Mesenchymal stem cell (in vitro differentiated cells and primary cell): ENCODE measurements around the gene DONSON.

Experiments used
- DNase-seq: peaks from one replicate; pipeline ENCODE4 v3.0.0-alpha.2; 2013
- H2AFZ ChIP-seq: one replicate; pipeline ENCODE4 v1.6.1; 2013; ENCODE audit warnings: low read depth, mild to moderate bottlenecking, control low read depth, inconsistent platforms, low read length, moderate library complexity
- H2AK5ac ChIP-seq: 2 replicates; pipeline ENCODE4 v1.6.1; 2013; ENCODE audit warnings: low read length, moderate library complexity, mild to moderate bottlenecking, inconsistent platforms; ENCODE audit not compliant: severe bottlenecking
- H2BK120ac ChIP-seq: one replicate; pipeline ENCODE4 v1.6.1; 2013; ENCODE audit warnings: low read depth, mild to moderate bottlenecking, inconsistent platforms, low read length, moderate library complexity
- H2BK12ac ChIP-seq, 2 experiments: one replicate each; pipeline ENCODE4 v1.6.1; 2013; ENCODE audit warnings: inconsistent platforms in 2 of 2, low read length in 2 of 2, mild to moderate bottlenecking in 2 of 2, moderate library complexity in 2 of 2, control low read depth in 1 of 2
- H2BK15ac ChIP-seq: one replicate; pipeline ENCODE4 v1.6.1; 2013; ENCODE audit warnings: mild to moderate bottlenecking, low read depth, inconsistent platforms; ENCODE audit not compliant: poor library complexity, severe bottlenecking
- H2BK5ac ChIP-seq: 2 replicates; pipeline ENCODE4 v1.6.1; 2013; ENCODE audit warnings: low read depth, mild to moderate bottlenecking, low read length, control low read depth, inconsistent platforms; ENCODE audit not compliant: poor library complexity, severe bottlenecking
- H3K14ac ChIP-seq, 2 experiments: one replicate each; pipeline ENCODE4 v1.6.1; 2013; ENCODE audit warnings: inconsistent platforms in 2 of 2, low read length in 2 of 2, control low read depth in 1 of 2, mild to moderate bottlenecking in 1 of 2, moderate library complexity in 1 of 2
- H3K18ac ChIP-seq, 2 experiments: one replicate each; pipeline ENCODE4 v1.6.1; 2013; ENCODE audit warnings: inconsistent platforms in 2 of 2, low read length in 2 of 2, control low read depth in 1 of 2, low read depth in 1 of 2, mild to moderate bottlenecking in 1 of 2
- H3K23ac ChIP-seq, 2 experiments: one replicate each; pipeline ENCODE4 v1.6.1; 2013; ENCODE audit warnings: inconsistent platforms in 2 of 2, low read length in 2 of 2, mild to moderate bottlenecking in 2 of 2, moderate library complexity in 2 of 2, control low read depth in 1 of 2
- H3K27ac ChIP-seq: 2 replicates; pipeline ENCODE4 v1.5.1; 2013; ENCODE audit warnings: mild to moderate bottlenecking, moderate library complexity, low read length, control low read depth, inconsistent platforms; ENCODE audit not compliant: poor library complexity, severe bottlenecking
- H3K27me3 ChIP-seq, 2 experiments: 2 replicates each; pipeline versions ENCODE4 v1.6.1 to v1.7.0; 2013; ENCODE audit warnings: low read length in 2 of 2, mild to moderate bottlenecking in 2 of 2, moderate library complexity in 2 of 2, control low read depth in 1 of 2, inconsistent platforms in 1 of 2; ENCODE audit not compliant: control insufficient read depth in 1 of 2, insufficient read depth in 1 of 2
- H3K36me3 ChIP-seq, 2 experiments: 2 replicates each; pipeline versions ENCODE4 v1.6.1 to v1.7.0; 2013; ENCODE audit warnings: low read length in 2 of 2, control low read depth in 1 of 2, inconsistent platforms in 1 of 2, low read depth in 1 of 2, mild to moderate bottlenecking in 1 of 2; ENCODE audit not compliant: insufficient read depth in 2 of 2, control insufficient read depth in 1 of 2
- H3K4ac ChIP-seq, 2 experiments: one replicate each; pipeline ENCODE4 v1.6.1; 2013; ENCODE audit warnings: inconsistent platforms in 2 of 2, low read length in 2 of 2, mild to moderate bottlenecking in 2 of 2, moderate library complexity in 2 of 2, control low read depth in 1 of 2, low read depth in 1 of 2
- H3K4me1 ChIP-seq: 2 replicates; pipeline ENCODE4 v1.6.1; 2013; ENCODE audit warnings: low read depth, low read length, control low read depth; ENCODE audit not compliant: control insufficient read depth, insufficient read depth
- H3K4me2 ChIP-seq: 2 replicates; pipeline ENCODE4 v1.6.1; 2013; ENCODE audit warnings: low read length, mild to moderate bottlenecking, inconsistent platforms; ENCODE audit not compliant: poor library complexity, severe bottlenecking
- H3K4me3 ChIP-seq, 2 experiments: 2 replicates each; pipeline versions ENCODE4 v1.5.1 to v1.7.0; 2013; ENCODE audit warnings: low read length in 2 of 2, mild to moderate bottlenecking in 2 of 2, control low read depth in 1 of 2, low read depth in 1 of 2; ENCODE audit not compliant: insufficient read depth in 1 of 2
- H3K79me1 ChIP-seq: replicated peaks from 2 replicates; pipeline ENCODE4 v1.6.1; 2013; ENCODE audit warnings: mild to moderate bottlenecking, control low read depth, low read length, inconsistent platforms; ENCODE audit not compliant: poor library complexity, severe bottlenecking
- H3K9ac ChIP-seq: 2 replicates; pipeline ENCODE4 v1.7.0; 2013; ENCODE audit warnings: mild to moderate bottlenecking, low read length, moderate library complexity
- H3K9me3 ChIP-seq: 2 replicates; pipeline ENCODE4 v1.7.0; 2013; ENCODE audit warnings: mild to moderate bottlenecking, low read length; ENCODE audit not compliant: control insufficient read depth
- H4K8ac ChIP-seq: one replicate; pipeline ENCODE4 v1.6.1; 2013; ENCODE audit warnings: inconsistent platforms, mild to moderate bottlenecking, low read length, moderate library complexity
- H4K91ac ChIP-seq: one replicate; pipeline ENCODE4 v1.6.1; 2013; ENCODE audit warnings: mild to moderate bottlenecking, low read length, inconsistent platforms
- WGBS: methylation state at CpG from one replicate; pipeline ENCODE4 v1.1.7; 2013; ENCODE audit warnings: mixed read lengths; 5-methylcytosine and 5-hydroxymethylcytosine counted together

The DONSON gene

DNA sequence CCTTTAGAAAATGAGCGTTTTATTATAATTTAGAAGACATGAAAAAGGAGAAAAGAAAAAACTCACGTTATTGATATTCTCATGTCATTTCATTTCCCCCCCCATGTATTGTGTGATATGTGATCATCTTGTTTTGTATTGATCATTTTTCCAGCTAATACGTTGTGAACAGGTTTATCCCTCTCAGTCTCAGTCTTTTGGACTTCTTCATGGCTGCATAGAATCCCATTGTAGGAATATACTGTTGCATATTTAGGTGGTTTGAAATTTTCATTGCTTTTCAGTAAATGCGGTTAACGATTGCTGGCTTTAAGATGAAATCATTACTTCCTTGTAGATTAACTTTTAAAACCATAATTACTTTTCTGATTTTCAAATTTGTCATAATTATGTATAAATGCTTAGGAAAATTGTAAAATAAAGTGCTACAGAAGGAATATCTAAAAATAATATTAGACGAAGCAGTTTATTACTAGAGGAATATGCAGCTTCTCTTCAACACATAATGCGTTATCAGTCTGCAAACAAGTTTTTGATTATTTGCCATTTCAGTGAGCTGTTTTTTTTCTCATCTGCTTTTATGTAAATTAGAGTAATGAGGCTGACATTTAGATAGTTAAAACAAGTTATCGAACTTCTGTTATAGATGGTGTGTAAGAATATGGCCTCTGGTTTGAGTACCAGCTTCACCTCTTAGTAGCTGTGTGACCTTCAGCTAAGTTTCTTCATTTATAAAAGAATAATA is 43.9 kb downstream of the DONSON start:
- 91% methylated on average over 2 of the region's 8 CpGs for WGBS

DNA sequence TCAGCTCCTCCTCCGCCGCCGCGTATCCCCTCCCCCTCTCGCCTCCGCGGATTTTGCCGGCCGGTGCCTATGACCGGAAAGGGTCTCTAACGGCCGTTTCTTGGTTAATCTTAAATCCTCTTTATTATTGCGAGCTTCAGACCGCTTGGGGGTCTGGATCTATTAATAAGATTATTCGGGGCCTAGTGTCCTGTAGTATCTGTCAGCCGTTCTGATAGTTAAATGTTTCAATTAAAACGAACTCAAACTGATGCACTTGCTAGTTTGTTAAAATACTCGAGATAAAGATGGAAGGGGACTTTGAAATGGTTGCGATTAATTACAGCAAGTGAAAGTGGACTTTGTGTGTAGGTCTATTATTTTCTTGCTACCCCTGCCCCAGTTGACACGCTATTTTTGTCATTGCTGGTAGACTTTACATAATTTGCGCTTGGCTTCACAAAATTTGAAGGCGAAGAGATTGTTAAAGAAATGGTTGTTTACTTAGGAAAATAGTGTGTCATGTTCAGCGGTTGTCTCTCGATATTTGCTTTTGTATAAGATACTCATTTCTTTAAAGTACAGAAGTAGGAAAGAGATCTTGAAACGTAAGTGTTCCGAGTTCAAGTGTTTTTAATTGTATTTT is 44.9 kb downstream of the DONSON start:
- Histone ChIP-seq H3K4me1 (peaks cover 3% of the 10 kb centered on the region), H3K9ac (peak overlapping the region; percentile 100), H3K27me3 (no peaks in the 10 kb centered on the region), H2AK5ac (peak overlapping the region; percentile 75), H3K4me3 (peak overlapping the region; percentile 64 to 98), H3K79me1 (peaks cover 2% of the 10 kb centered on the region), H3K36me3 (peaks cover 4 to 27% of the 10 kb centered on the region in 2 experiments), H2BK5ac (peak overlapping the region; percentile 48), H3K14ac (no peak overlapping the region), H3K23ac (no peak overlapping the region), H4K8ac (peak overlapping the region; percentile 47), H3K27ac (peak overlapping the region; percentile 98), H2BK15ac (no peak overlapping the region), H2BK120ac (peak overlapping the region; percentile 44), H3K18ac (peak overlapping the region; percentile 83 to 89), H3K9me3 (no peaks in the 10 kb centered on the region), H3K4ac (peak overlapping the region in 1 of 2 experiments; percentile 90), H2BK12ac (peak overlapping the region in 1 of 2 experiments; percentile 34), H3K4me2 (peak overlapping the region; percentile 61), H2AFZ (no peak overlapping the region), H4K91ac (peak overlapping the region; percentile 92)
- under 1% methylated on average over 18 of the region's 26 CpGs for WGBS
- DNase-seq: no peak

More for the DNA sequence above, 43.9 kb downstream of the DONSON start:
- H2BK120ac ChIP-seq: no peak overlapping the region
- no peak overlapping the region for H2AK5ac ChIP-seq
- H3K4me1 ChIP-seq: peaks cover 3% of the 10 kb centered on the region
- H3K23ac ChIP-seq: no peak overlapping the region
- no peak overlapping the region for H3K18ac ChIP-seq
- H4K91ac ChIP-seq: no peak overlapping the region
- H2BK5ac ChIP-seq: no peak overlapping the region
- H2BK12ac ChIP-seq: no peak overlapping the region
- no peak overlapping the region for H2AFZ ChIP-seq
- no peak overlapping the region for H4K8ac ChIP-seq
- H3K27ac ChIP-seq: no peak overlapping the region
- no peak overlapping the region for H2BK15ac ChIP-seq
- peaks cover 8 to 31% of the 10 kb centered on the region in 2 experiments for H3K36me3 ChIP-seq
- no peaks in the 10 kb centered on the region for H3K9me3 ChIP-seq
- peak overlapping the region; percentile 100 for H3K9ac ChIP-seq
- DNase-seq: no peak
- no peak overlapping the region for H3K14ac ChIP-seq
- peak overlapping the region in 1 of 2 experiments; percentile 98 for H3K4me3 ChIP-seq
- H3K4me2 ChIP-seq: peak overlapping the region; percentile 43
- H3K79me1 ChIP-seq: no peaks in the 10 kb centered on the region
- H3K4ac ChIP-seq: no peak overlapping the region
- no peaks in the 10 kb centered on the region for H3K27me3 ChIP-seq

DNA sequence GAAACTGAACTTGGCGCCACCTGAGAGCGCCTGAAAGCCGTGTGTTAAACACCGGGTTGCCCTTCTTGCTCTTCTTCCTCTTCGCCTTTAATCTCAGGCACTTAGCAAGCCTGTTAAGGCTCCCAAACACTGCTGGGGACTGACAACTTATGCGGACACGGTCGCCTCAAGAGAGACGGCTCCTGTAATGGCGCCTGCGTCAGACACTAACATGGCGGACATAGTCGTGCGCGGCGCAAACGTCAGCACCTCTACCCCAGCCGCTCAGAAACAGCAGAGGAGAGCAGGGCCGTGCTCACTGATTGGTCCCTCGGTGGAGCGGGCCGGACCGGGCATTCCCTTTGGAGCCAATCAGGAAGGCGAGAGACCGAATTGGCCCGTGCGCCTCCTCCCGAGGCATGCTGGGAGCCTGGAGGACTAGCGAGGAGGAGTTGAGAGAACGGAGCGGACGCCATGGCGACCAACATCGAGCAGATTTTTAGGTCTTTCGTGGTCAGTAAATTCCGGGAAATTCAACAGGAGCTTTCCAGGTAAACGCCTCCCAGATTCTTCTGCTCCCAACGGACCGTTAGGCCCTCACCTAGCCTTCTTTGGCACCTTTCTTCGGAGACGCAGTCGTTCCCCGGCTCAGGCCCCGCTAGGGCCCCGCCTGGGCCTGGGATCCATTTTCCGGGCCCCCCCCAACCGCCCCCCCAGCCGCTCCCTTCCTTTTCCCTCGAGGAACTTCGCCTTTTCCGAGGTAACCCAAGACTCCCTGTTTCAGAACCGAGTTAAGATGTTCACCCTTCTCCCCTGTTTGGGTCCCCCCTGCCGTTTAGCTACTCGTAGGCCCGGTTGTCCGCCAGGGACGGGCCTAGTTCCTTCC is 45.6 kb downstream of the DONSON start, which contains the start of gene SON:
Gene SON, plus strand, starts transcription at position 399 of the 865 bp plus-strand sequence. Its CDS starts 55 bp downstream, at position 454.
- Histone ChIP-seq H3K23ac (peak within 1 kb of the TSS in 1 of 2 experiments; percentile 70), H2AK5ac (peak within 1 kb of the TSS; percentile 75)

More for the DNA sequence above, 45.6 kb downstream of the DONSON start, which contains the start of gene SON:
- no peaks in the 10 kb centered on the region for H3K27me3 ChIP-seq
- H3K14ac ChIP-seq: peak within 1 kb of the TSS in 1 of 2 experiments; percentile 86
- peak within 1 kb of the TSS; percentile 44 for H2BK120ac ChIP-seq
- H2BK15ac ChIP-seq: peak within 1 kb of the TSS; percentile 33
- peak within 1 kb of the TSS; percentile 53 for H2AFZ ChIP-seq
- peak; percentile 99 for DNase-seq
- H3K18ac ChIP-seq: peak within 1 kb of the TSS; percentile 83 to 89
- H3K4me2 ChIP-seq: peak within 1 kb of the TSS; percentile 82
- H4K91ac ChIP-seq: peak within 1 kb of the TSS; percentile 92
- H3K4me3 ChIP-seq: peak within 1 kb of the TSS; percentile 73 to 98
- H3K9me3 ChIP-seq: no peaks in the 10 kb centered on the region
- 0% methylated on average over 56 of the region's 57 CpGs for WGBS
- H3K27ac ChIP-seq: peak within 1 kb of the TSS; percentile 98
- peak within 1 kb of the TSS; percentile 85 to 99 for H3K4ac ChIP-seq
- peaks cover 3% of the 10 kb centered on the region for H3K4me1 ChIP-seq
- H3K79me1 ChIP-seq: peaks cover 2% of the 10 kb centered on the region
- peak within 1 kb of the TSS in 1 of 2 experiments; percentile 49 for H2BK12ac ChIP-seq
- peak within 1 kb of the TSS; percentile 100 for H3K9ac ChIP-seq
- peaks cover 9 to 27% of the 10 kb centered on the region in 2 experiments for H3K36me3 ChIP-seq
- peak within 1 kb of the TSS; percentile 96 for H2BK5ac ChIP-seq
- peak within 1 kb of the TSS; percentile 90 for H4K8ac ChIP-seq
